DMS114 treated with DMSO at 0.1 percent for 48 hours (cell line): ENCODE data around the gene ALDH1A2.
"Not testable (repeated sequence)": the region's sequence is repeated elsewhere in the genome, so short reads cannot be mapped to it uniquely, and the experiment has no call there.

ENCODE experiments used
- DNase-seq: peaks from one replicate; lab custom pipeline; 2025; ENCODE audit not compliant: unreplicated experiment; lab: John Stamatoyannopoulos, UW

The ALDH1A2 gene

GRCh38 chr15:58043192-58043903 is 22.2 kb downstream of the ALDH1A2 start:
- DNase-seq = peak; percentile 14

- no peak for DNase-seq
Measured at GRCh38 chr15:58042006-58042405, 23.5 kb downstream of the ALDH1A2 start.

GRCh38 chr15:58040150-58040549 is 25.4 kb downstream of the ALDH1A2 start:
- DNase-seq = no peak

- no peak for DNase-seq
Measured at GRCh38 chr15:58039079-58040035, 26.2 kb downstream of the ALDH1A2 start.

- no peak for DNase-seq
Measured at GRCh38 chr15:58038426-58039078, 27.0 kb downstream of the ALDH1A2 start.

GRCh38 chr15:58037723-58038301 is 27.7 kb downstream of the ALDH1A2 start:
- no peak for DNase-seq

GRCh38 chr15:58036579-58036978 is 28.9 kb downstream of the ALDH1A2 start:
- DNase-seq = no peak

- not testable (repeated sequence) for DNase-seq
Measured at GRCh38 chr15:58028392-58028791, 37.1 kb downstream of the ALDH1A2 start.

- DNase-seq = no peak
Measured at GRCh38 chr15:58026552-58026951, 39.0 kb downstream of the ALDH1A2 start.

GRCh38 chr15:58026051-58026450 is 39.5 kb downstream of the ALDH1A2 start:
- DNase-seq = no peak

GRCh38 chr15:58021332-58022230 is 43.9 kb downstream of the ALDH1A2 start:
- no peak for DNase-seq

- no peak for DNase-seq
Measured at GRCh38 chr15:58019503-58020376, 45.8 kb downstream of the ALDH1A2 start.

GRCh38 chr15:58017869-58018268 is 47.6 kb downstream of the ALDH1A2 start:
- no peak for DNase-seq

- no peak for DNase-seq
Measured at GRCh38 chr15:58016581-58017175, 48.8 kb downstream of the ALDH1A2 start.

- no peak for DNase-seq
Measured at GRCh38 chr15:58015565-58015964, 49.9 kb downstream of the ALDH1A2 start.

GRCh38 chr15:58014470-58014869 is 51.0 kb downstream of the ALDH1A2 start:
- DNase-seq = no peak

GRCh38 chr15:58014040-58014439 is 51.5 kb downstream of the ALDH1A2 start:
- no peak for DNase-seq

- DNase-seq = no peak
Measured at GRCh38 chr15:58010983-58011382, 54.5 kb downstream of the ALDH1A2 start.

- DNase-seq = no peak
Measured at GRCh38 chr15:58003810-58004209, 61.7 kb downstream of the ALDH1A2 start.
